HEK293 (cell line): ENCODE measurements around the gene BTG2.
A peak's percentile ranks its signal among the peaks of the same experiment; 100 is the strongest.

Experiments used
- CTCF ChIA-PET: fragments of 350-600 bp; formaldehyde crosslinking; extraction: SDS; loops from one replicate; lab custom pipeline; 2021; ENCODE audit warnings: antibody characterized with exemption; lab: Yijun Ruan, JAX
- POLR2A ChIA-PET: fragments of 300-600 bp; formaldehyde crosslinking; extraction: SDS; loops from one replicate; lab custom pipeline; 2020; ENCODE audit warnings: antibody characterized with exemption, inconsistent platforms; lab: Yijun Ruan, JAX
- H3K27ac ChIP-seq: fragments of 200-500 bp; sonication (Bioruptor generic); 2 replicates; pipeline ENCODE4 v1.5.1; 2014; ENCODE audit warnings: low read depth, low read length, control low read depth, inconsistent platforms; ENCODE audit errors: extremely low read depth
- H3K36me3 ChIP-seq, 2 experiments: fragments of 200-500 bp in 1 of 2; sonication (Bioruptor generic) in 1 of 2; 1 replicate in 1 of 2; 2 replicates in 1 of 2; pipeline ENCODE4 v1.5.1; 2014 to 2017; ENCODE audit warnings: inconsistent platforms in 2 of 2, low read length in 2 of 2; ENCODE audit not compliant: control insufficient read depth in 2 of 2, insufficient read depth in 1 of 2
- H3K4me1 ChIP-seq: fragments of 200-500 bp; sonication (Bioruptor generic); 2 replicates; pipeline ENCODE4 v1.5.1; 2014; ENCODE audit warnings: mild to moderate bottlenecking, low read length, inconsistent platforms; ENCODE audit not compliant: control insufficient read depth, insufficient read depth
- H3K4me3 ChIP-seq: 2 replicates; pipeline ENCODE4 v1.5.1; 2011; ENCODE audit warnings: low read depth, mild to moderate bottlenecking, control low read depth, low read length, moderate library complexity
- H3K9me3 ChIP-seq: fragments of 200-500 bp; sonication (Bioruptor generic); 2 replicates; pipeline ENCODE4 v1.5.1; 2014; ENCODE audit warnings: low read depth, low read length, inconsistent platforms; ENCODE audit not compliant: control insufficient read depth, insufficient read depth
- EGR2 ChIP-seq: fragments of 450-650 bp; formaldehyde crosslinking; IDR thresholded peaks from 2 replicates; pipeline ENCODE4 v1.5.1; 2016; ENCODE audit warnings: low read depth, missing biosample characterization, missing genetic modification characterization
- GLIS2 ChIP-seq: fragments of 450-650 bp; formaldehyde crosslinking; IDR thresholded peaks from 2 replicates; pipeline ENCODE4 v1.5.1; 2016; ENCODE audit warnings: missing biosample characterization, missing genetic modification characterization
- KLF7 ChIP-seq: fragments of 450-650 bp; formaldehyde crosslinking; IDR thresholded peaks from 2 replicates; pipeline ENCODE4 v1.5.1; 2016; ENCODE audit warnings: missing biosample characterization, missing genetic modification characterization, borderline replicate concordance
- PRDM1 ChIP-seq: fragments of 450-650 bp; formaldehyde crosslinking; IDR thresholded peaks from 2 replicates; pipeline ENCODE4; 2016; ENCODE audit warnings: missing biosample characterization, missing genetic modification characterization
- SCRT2 ChIP-seq: fragments of 450-650 bp; formaldehyde crosslinking; IDR thresholded peaks from 2 replicates; pipeline ENCODE4 v1.5.1; 2016; ENCODE audit warnings: missing biosample characterization, missing genetic modification characterization
- SP7 ChIP-seq: fragments of 450-650 bp; formaldehyde crosslinking; IDR thresholded peaks from 2 replicates; pipeline ENCODE4 v1.5.1; 2016; ENCODE audit warnings: missing biosample characterization, missing genetic modification characterization
- TCF7L2 ChIP-seq: IDR thresholded peaks from 2 replicates; pipeline ENCODE4 v1.6.1; 2011; ENCODE audit warnings: low read depth, mild to moderate bottlenecking, inconsistent platforms, low read length, moderate library complexity, borderline replicate concordance
- ZBTB48 ChIP-seq: fragments of 450-650 bp; formaldehyde crosslinking; IDR thresholded peaks from 2 replicates; pipeline ENCODE4 v1.5.1; 2016; ENCODE audit warnings: missing biosample characterization, missing genetic modification characterization
- ZBTB8A ChIP-seq: fragments of 450-650 bp; formaldehyde crosslinking; IDR thresholded peaks from 2 replicates; pipeline ENCODE4 v1.5.1; 2016; ENCODE audit warnings: missing biosample characterization, missing genetic modification characterization
- ZFHX2 ChIP-seq: fragments of 450-650 bp; formaldehyde crosslinking; conservative IDR thresholded peaks from 2 replicates; pipeline ENCODE4 v1.5.1; 2016; ENCODE audit warnings: missing biosample characterization, missing genetic modification characterization
- ZIC2 ChIP-seq: fragments of 450-650 bp; formaldehyde crosslinking; IDR thresholded peaks from 2 replicates; pipeline ENCODE4 v1.5.1; 2016; ENCODE audit warnings: missing biosample characterization, missing genetic modification characterization
- ZNF19 ChIP-seq: fragments of 450-650 bp; formaldehyde crosslinking; IDR thresholded peaks from 2 replicates; pipeline ENCODE4; 2016; ENCODE audit warnings: missing biosample characterization, missing genetic modification characterization, low read depth
- ZNF596 ChIP-seq: fragments of 450-650 bp; IDR thresholded peaks from 2 replicates; pipeline ENCODE4 v1.5.0; 2018; ENCODE audit warnings: missing biosample characterization, mild to moderate bottlenecking, missing genetic modification characterization, moderate library complexity
- ZNF623 ChIP-seq: fragments of 450-650 bp; formaldehyde crosslinking; IDR thresholded peaks from 2 replicates; pipeline ENCODE4 v1.5.1; 2016; ENCODE audit warnings: missing biosample characterization, missing genetic modification characterization
- ZNF658 ChIP-seq: fragments of 450-650 bp; formaldehyde crosslinking; IDR thresholded peaks from 2 replicates; pipeline ENCODE4; 2016; ENCODE audit warnings: missing biosample characterization, missing genetic modification characterization
- ZNF830 ChIP-seq: fragments of 450-650 bp; IDR thresholded peaks from 2 replicates; pipeline ENCODE4 v1.5.0; 2018; ENCODE audit warnings: missing biosample characterization, missing genetic modification characterization, low read depth, mild to moderate bottlenecking, moderate library complexity
- ZXDB ChIP-seq: fragments of 450-650 bp; formaldehyde crosslinking; IDR thresholded peaks from 2 replicates; pipeline ENCODE4 v1.5.1; 2016; ENCODE audit warnings: missing biosample characterization, missing genetic modification characterization
- TF ChIP-seq, protein P1 (sequence below): fragments of 450-650 bp; formaldehyde crosslinking; IDR thresholded peaks from 2 replicates; pipeline ENCODE4 v1.5.1; 2016; ENCODE audit warnings: missing biosample characterization, missing genetic modification characterization
- TF ChIP-seq, protein P2 (sequence below): fragments of 450-650 bp; formaldehyde crosslinking; IDR thresholded peaks from 2 replicates; pipeline ENCODE4 v1.5.1; 2016; ENCODE audit warnings: missing biosample characterization, missing genetic modification characterization
- TF ChIP-seq, protein P3 (sequence below): fragments of 450-650 bp; formaldehyde crosslinking; IDR thresholded peaks from 2 replicates; pipeline ENCODE4 v1.5.1; 2016; ENCODE audit warnings: missing biosample characterization, missing genetic modification characterization
- TF ChIP-seq, protein P4 (sequence below): IDR thresholded peaks from 2 replicates; pipeline ENCODE4 v1.6.1; 2011; ENCODE audit warnings: mild to moderate bottlenecking, low read depth, low read length, borderline replicate concordance
- TF ChIP-seq, protein P5 (sequence below): fragments of 450-650 bp; formaldehyde crosslinking; IDR thresholded peaks from 2 replicates; pipeline ENCODE4 v1.5.1; 2016; ENCODE audit warnings: missing biosample characterization, missing genetic modification characterization, borderline replicate concordance

BTG2 gene

DNA sequence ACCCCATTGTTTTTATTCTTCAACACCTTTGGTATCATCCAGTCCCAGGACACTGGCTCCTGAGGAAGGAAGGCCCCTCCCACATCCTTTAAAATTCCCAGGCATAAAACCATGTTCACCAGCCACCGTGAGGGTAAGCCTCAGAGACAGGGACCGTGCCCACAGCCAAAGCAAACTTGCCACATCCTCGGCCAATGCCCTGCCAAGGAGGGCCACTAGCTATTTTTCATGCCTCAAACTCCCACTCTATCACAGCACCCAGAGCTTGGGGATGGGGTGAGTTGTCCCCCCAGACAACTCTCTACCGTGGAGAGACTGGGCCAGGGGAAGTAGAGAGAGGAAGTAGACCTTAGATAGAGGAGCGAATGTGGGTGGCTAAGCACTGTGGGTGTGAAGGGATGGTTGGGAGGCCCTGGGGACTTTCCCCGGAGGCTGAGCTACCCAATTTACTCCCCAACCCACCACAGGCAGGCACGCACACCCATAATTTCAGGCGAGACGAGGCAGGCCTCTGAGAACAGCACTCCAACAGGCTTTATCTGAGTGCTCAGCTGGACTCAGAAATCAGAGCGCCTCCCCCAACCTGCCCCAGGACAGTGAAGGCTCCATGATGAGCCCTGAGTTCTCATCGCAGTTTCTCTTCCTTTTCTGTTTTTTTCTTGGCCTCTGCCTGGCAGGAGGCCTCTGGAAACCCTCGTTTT is 15.9 kb upstream of the BTG2 start:
- POLR2A ChIA-PET: interaction anchor here (4.4 kb wide), 1 partner anchor 16 kb away, joined by 23 read pairs; the partner anchor contains the start of gene BTG2
- TF ChIP-seq ZBTB8A (tag by site-specific recombination) (peak; percentile 31; the same call in 1 of the 2 replicates), ZIC2 (peak; percentile 71), ZFHX2 (tag by site-specific recombination) (peak; percentile 97), ZBTB48 (tag by site-specific recombination) (0 out of 2 replicates have a peak, but pooled peaks have one; percentile 18), SP7 (tag by site-specific recombination) (peak; percentile 71), SCRT2 (tag by site-specific recombination) (peak; percentile 47; the same call in 1 of the 2 replicates), ZNF623 (tag by site-specific recombination) (no peak), GLIS2 (tag by site-specific recombination) (no peak), EGR2 (peak; percentile 90), ZNF830 (tag by site-specific recombination) (no peak)
- TF ChIP-seq, protein P1, sequence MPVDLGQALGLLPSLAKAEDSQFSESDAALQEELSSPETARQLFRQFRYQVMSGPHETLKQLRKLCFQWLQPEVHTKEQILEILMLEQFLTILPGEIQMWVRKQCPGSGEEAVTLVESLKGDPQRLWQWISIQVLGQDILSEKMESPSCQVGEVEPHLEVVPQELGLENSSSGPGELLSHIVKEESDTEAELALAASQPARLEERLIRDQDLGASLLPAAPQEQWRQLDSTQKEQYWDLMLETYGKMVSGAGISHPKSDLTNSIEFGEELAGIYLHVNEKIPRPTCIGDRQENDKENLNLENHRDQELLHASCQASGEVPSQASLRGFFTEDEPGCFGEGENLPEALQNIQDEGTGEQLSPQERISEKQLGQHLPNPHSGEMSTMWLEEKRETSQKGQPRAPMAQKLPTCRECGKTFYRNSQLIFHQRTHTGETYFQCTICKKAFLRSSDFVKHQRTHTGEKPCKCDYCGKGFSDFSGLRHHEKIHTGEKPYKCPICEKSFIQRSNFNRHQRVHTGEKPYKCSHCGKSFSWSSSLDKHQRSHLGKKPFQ (tag by site-specific recombination): 0 out of 2 replicates have a peak, but pooled peaks have one; percentile 26
- TF ChIP-seq, protein P2, sequence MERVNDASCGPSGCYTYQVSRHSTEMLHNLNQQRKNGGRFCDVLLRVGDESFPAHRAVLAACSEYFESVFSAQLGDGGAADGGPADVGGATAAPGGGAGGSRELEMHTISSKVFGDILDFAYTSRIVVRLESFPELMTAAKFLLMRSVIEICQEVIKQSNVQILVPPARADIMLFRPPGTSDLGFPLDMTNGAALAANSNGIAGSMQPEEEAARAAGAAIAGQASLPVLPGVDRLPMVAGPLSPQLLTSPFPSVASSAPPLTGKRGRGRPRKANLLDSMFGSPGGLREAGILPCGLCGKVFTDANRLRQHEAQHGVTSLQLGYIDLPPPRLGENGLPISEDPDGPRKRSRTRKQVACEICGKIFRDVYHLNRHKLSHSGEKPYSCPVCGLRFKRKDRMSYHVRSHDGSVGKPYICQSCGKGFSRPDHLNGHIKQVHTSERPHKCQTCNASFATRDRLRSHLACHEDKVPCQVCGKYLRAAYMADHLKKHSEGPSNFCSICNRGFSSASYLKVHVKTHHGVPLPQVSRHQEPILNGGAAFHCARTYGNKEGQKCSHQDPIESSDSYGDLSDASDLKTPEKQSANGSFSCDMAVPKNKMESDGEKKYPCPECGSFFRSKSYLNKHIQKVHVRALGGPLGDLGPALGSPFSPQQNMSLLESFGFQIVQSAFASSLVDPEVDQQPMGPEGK (tag by site-specific recombination): no peak
- TF ChIP-seq, all 188 proteins: peak for 8
- H3K36me3 ChIP-seq: no peaks in the 10 kb centered on the region
- no peak overlapping the region for H3K27ac ChIP-seq
- CTCF ChIA-PET: interaction anchor here (1.2 to 2.8 kb wide), 6 partner anchors 17 to 53 kb away, joined by 3 to 12 read pairs (median 4); no protein-coding TSS in a partner anchor
- H3K4me3 ChIP-seq: no peak overlapping the region
- no peaks in the 10 kb centered on the region for H3K9me3 ChIP-seq
- peaks cover 11% of the 10 kb centered on the region for H3K4me1 ChIP-seq

DNA sequence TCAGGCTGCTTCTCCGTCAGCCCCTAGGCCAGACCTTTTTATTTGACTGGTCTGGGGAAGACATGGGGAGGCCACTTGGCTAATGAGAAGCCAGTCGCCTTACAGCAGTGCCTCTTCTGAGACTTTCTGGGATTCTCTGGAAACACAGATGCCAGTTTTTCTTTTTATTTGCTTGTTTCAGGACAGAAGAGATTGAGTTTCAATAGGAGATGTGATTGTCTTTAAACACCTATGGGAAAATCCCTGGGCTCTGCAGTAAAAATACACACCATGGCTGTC is 15.4 kb upstream of the BTG2 start:
- POLR2A ChIA-PET: interaction anchor here (0.6 to 1.9 kb wide), 3 partner anchors 16 to 1265 kb away, joined by 3 to 26 read pairs (median 5); partner anchors contain the start of gene BTG2
- Histone ChIP-seq H3K9me3 (no peaks in the 10 kb centered on the region), H3K27ac (peak overlapping the region; percentile 14; the same call in 1 of the 2 replicates), H3K36me3 (no peaks in the 10 kb centered on the region), H3K4me1 (peaks cover 11% of the 10 kb centered on the region), H3K4me3 (no peak overlapping the region)
- CTCF ChIA-PET: interaction anchor here (2.8 kb wide), 1 partner anchor 20 kb away, joined by 12 read pairs; no protein-coding TSS in a partner anchor
- TF ChIP-seq ZNF19 (tag by site-specific recombination): no peak
- TF ChIP-seq ZXDB (tag by site-specific recombination): no peak
- no peak for TF ChIP-seq TCF7L2
- no peak for TF ChIP-seq ZNF596
- TF ChIP-seq KLF7 (tag by site-specific recombination): no peak
- TF ChIP-seq, protein P3, sequence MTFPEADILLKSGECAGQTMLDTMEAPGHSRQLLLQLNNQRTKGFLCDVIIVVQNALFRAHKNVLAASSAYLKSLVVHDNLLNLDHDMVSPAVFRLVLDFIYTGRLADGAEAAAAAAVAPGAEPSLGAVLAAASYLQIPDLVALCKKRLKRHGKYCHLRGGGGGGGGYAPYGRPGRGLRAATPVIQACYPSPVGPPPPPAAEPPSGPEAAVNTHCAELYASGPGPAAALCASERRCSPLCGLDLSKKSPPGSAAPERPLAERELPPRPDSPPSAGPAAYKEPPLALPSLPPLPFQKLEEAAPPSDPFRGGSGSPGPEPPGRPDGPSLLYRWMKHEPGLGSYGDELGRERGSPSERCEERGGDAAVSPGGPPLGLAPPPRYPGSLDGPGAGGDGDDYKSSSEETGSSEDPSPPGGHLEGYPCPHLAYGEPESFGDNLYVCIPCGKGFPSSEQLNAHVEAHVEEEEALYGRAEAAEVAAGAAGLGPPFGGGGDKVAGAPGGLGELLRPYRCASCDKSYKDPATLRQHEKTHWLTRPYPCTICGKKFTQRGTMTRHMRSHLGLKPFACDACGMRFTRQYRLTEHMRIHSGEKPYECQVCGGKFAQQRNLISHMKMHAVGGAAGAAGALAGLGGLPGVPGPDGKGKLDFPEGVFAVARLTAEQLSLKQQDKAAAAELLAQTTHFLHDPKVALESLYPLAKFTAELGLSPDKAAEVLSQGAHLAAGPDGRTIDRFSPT: no peak
- TF ChIP-seq ZNF658: no peak
- TF ChIP-seq PRDM1 (tag by site-specific recombination): no peak
- TF ChIP-seq, protein P4, sequence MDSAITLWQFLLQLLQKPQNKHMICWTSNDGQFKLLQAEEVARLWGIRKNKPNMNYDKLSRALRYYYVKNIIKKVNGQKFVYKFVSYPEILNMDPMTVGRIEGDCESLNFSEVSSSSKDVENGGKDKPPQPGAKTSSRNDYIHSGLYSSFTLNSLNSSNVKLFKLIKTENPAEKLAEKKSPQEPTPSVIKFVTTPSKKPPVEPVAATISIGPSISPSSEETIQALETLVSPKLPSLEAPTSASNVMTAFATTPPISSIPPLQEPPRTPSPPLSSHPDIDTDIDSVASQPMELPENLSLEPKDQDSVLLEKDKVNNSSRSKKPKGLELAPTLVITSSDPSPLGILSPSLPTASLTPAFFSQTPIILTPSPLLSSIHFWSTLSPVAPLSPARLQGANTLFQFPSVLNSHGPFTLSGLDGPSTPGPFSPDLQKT: no peak
- TF ChIP-seq, protein P5, sequence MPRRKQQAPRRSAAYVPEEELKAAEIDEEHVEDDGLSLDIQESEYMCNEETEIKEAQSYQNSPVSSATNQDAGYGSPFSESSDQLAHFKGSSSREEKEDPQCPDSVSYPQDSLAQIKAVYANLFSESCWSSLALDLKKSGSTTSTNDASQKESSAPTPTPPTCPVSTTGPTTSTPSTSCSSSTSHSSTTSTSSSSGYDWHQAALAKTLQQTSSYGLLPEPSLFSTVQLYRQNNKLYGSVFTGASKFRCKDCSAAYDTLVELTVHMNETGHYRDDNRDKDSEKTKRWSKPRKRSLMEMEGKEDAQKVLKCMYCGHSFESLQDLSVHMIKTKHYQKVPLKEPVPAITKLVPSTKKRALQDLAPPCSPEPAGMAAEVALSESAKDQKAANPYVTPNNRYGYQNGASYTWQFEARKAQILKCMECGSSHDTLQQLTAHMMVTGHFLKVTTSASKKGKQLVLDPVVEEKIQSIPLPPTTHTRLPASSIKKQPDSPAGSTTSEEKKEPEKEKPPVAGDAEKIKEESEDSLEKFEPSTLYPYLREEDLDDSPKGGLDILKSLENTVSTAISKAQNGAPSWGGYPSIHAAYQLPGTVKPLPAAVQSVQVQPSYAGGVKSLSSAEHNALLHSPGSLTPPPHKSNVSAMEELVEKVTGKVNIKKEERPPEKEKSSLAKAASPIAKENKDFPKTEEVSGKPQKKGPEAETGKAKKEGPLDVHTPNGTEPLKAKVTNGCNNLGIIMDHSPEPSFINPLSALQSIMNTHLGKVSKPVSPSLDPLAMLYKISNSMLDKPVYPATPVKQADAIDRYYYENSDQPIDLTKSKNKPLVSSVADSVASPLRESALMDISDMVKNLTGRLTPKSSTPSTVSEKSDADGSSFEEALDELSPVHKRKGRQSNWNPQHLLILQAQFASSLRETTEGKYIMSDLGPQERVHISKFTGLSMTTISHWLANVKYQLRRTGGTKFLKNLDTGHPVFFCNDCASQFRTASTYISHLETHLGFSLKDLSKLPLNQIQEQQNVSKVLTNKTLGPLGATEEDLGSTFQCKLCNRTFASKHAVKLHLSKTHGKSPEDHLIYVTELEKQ (tag by site-specific recombination): no peak
